Hepatocyte (in vitro differentiated cells): ENCODE measurements around the gene RXRB.

Experiments used
- EZH2phosphoT487 ChIP-seq: fragments of 200-600 bp; sonication (generic); IDR thresholded peaks from one replicate; pipeline ENCODE4 v1.6.1; 2018; ENCODE audit warnings: antibody characterized with exemption, mild to moderate bottlenecking, low read depth, moderate library complexity; ENCODE audit not compliant: unreplicated experiment, severe bottlenecking
- TF ChIP-seq, protein P1 (sequence below): fragments of 200-600 bp; sonication (generic); IDR thresholded peaks from 2 replicates; pipeline ENCODE4 v1.5.1; 2016; ENCODE audit warnings: antibody characterized with exemption, mild to moderate bottlenecking; ENCODE audit not compliant: poor library complexity

DNA sequence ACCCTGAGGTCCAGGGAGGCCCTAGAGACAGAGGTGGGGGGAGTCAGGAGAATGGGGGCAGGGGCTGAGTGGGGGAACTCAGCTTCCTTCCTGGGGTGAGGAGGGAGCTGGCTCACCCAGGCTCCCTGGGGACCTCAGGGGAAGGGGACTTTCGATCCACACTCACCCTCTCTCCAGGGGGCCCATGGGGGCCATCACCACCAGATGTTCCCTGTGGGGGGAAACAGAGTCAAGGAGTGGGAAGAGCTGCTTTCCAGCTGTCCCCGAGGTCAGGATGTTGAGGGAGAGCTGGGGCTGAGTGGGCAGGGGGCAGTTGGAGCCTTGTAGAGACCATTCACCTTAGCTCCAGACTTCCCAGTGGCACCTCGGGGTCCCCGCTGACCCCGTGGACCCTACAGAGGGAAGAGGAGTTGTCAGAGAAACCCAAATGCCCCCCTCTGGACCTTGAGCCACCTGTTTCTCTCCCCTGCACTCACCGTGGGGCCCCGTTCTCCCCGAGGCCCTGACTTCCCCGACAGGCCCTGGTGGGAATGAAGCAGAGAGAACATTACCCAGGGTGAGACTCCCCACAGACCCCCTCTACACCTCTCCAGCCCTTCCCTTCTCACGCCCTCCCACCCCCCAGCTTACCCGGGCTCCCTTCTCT, 26.8 kb downstream of the RXRB start:
- TF ChIP-seq, protein P1, sequence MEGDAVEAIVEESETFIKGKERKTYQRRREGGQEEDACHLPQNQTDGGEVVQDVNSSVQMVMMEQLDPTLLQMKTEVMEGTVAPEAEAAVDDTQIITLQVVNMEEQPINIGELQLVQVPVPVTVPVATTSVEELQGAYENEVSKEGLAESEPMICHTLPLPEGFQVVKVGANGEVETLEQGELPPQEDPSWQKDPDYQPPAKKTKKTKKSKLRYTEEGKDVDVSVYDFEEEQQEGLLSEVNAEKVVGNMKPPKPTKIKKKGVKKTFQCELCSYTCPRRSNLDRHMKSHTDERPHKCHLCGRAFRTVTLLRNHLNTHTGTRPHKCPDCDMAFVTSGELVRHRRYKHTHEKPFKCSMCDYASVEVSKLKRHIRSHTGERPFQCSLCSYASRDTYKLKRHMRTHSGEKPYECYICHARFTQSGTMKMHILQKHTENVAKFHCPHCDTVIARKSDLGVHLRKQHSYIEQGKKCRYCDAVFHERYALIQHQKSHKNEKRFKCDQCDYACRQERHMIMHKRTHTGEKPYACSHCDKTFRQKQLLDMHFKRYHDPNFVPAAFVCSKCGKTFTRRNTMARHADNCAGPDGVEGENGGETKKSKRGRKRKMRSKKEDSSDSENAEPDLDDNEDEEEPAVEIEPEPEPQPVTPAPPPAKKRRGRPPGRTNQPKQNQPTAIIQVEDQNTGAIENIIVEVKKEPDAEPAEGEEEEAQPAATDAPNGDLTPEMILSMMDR, result no peak
- TF ChIP-seq EZH2phosphoT487, result no peak
